Left lung (tissue), 10 donors: ENCODE results near the gene PLCL1. TPM values are rescaled to one million over a fixed set of nuclear protein-coding genes. Genes with fewer than 3 reads are reported as not detected.

ENCODE experiments used
- ATAC-seq: fragments of 200-7000 bp; cut with Tn5 transposase; one replicate; pipeline ENCODE4 v1.9.1; 2020; ENCODE audit warnings: moderate library complexity
- DNase-seq, 4 donors: peaks; one replicate each; pipeline ENCODE4 v3.0.0-alpha.2; 2013 to 2020
- H3K27ac ChIP-seq, 2 donors: fragments of 200-600 bp; sonication (generic) in 1 of 2; one replicate each; pipeline versions ENCODE4 v1.5.0 to v1.8.0; 2020 to 2021
- H3K27me3 ChIP-seq, 2 donors: fragments of 200-600 bp; sonication (generic) in 1 of 2; one replicate each; pipeline versions ENCODE4 v1.5.0 to v1.8.0; 2020 to 2021
- H3K36me3 ChIP-seq, 2 donors: fragments of 200-600 bp; sonication (generic) in 1 of 2; one replicate each; pipeline versions ENCODE4 v1.5.0 to v1.8.0; 2020 to 2021
- H3K4me1 ChIP-seq, 2 donors: fragments of 200-600 bp; one replicate each; pipeline ENCODE4 v1.8.0; 2021
- H3K4me3 ChIP-seq, 2 donors: fragments of 200-600 bp; sonication (generic) in 1 of 2; one replicate each; pipeline versions ENCODE4 v1.5.0 to v1.8.0; 2020 to 2021; ENCODE audit warnings: mild to moderate bottlenecking in 1 of 2
- H3K9me3 ChIP-seq, 2 donors: fragments of 200-600 bp; sonication (generic) in 1 of 2; one replicate each; pipeline versions ENCODE4 v1.5.0 to v1.8.0; 2020 to 2021
- intact Hi-C, 2 donors: fragments of 100-400 bp; cut with DNase I; formaldehyde crosslinking; loops; one replicate each; pipeline versions ENCODE4 v1.11.2 to v1.14.2; 2022
- polyA plus RNA-seq, 6 donors: library from polyadenylated mRNA; unstranded; fragments of 120-200 nt; gene quantifications; one replicate each; pipeline ENCODE4 v1.2.1, GENCODE V29; 2013; ENCODE audit not compliant: insufficient read length in 6 of 6
- total RNA-seq, 2 donors: library from RNA; stranded (reverse); fragmentation: NEBNext Ultra II Directional; extraction: Animal tissue kit (Norgen Biotek cat#: 25700); gene quantifications; one replicate each; pipeline ENCODE4 v1.2.1, GENCODE V29; 2021
- TF ChIP-seq, protein P1 (sequence below), 2 donors: fragments of 200-600 bp; sonication (generic) in 1 of 2; IDR thresholded peaks; one replicate each; pipeline versions ENCODE4 v1.5.0 to v1.8.0; 2021; ENCODE audit warnings: antibody characterized with exemption in 2 of 2
- donor health status: DM: no; HTN: yes; CAD: no.
- donor health status: DM: no; HTN: no; CAD: no.

Gene PLCL1
- total and polyA plus RNA-seq, 8 donors: 3.4 to 15.3 (median 10.3) TPM

DNA sequence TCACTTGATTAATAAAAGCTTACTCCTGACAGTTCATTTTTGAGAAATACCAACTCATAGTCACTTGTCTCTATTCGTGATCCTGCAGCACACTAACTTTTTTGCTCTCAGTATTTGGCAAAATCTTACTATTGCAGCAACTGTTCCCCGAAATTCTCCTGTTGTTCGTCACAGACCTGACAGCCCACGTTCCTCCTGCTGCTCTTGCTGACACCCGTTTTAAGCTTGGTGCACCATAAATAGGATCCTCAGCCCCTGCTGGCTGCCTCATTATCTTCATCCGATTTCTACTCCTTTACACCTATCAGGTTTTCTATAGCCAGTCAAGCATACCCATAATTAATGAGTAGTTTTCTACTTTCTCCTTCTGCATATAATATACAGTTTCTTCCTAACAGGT lies 368.8 kb downstream of the PLCL1 start:
- Histone ChIP-seq H3K4me3 (no peak overlapping the region), H3K27ac (no peak overlapping the region), H3K4me1 (no peaks in the 10 kb centered on the region), H3K36me3 (no peaks in the 10 kb centered on the region), H3K9me3 (peaks cover 0 to 13% of the 10 kb centered on the region in 2 donors), H3K27me3 (no peaks in the 10 kb centered on the region)
- ATAC-seq: no peak
- TF ChIP-seq, protein P1, sequence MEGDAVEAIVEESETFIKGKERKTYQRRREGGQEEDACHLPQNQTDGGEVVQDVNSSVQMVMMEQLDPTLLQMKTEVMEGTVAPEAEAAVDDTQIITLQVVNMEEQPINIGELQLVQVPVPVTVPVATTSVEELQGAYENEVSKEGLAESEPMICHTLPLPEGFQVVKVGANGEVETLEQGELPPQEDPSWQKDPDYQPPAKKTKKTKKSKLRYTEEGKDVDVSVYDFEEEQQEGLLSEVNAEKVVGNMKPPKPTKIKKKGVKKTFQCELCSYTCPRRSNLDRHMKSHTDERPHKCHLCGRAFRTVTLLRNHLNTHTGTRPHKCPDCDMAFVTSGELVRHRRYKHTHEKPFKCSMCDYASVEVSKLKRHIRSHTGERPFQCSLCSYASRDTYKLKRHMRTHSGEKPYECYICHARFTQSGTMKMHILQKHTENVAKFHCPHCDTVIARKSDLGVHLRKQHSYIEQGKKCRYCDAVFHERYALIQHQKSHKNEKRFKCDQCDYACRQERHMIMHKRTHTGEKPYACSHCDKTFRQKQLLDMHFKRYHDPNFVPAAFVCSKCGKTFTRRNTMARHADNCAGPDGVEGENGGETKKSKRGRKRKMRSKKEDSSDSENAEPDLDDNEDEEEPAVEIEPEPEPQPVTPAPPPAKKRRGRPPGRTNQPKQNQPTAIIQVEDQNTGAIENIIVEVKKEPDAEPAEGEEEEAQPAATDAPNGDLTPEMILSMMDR (IDR thresholded peaks at IDR 0.05): no peak
- intact Hi-C loops: no loop called here
- no peak for DNase-seq

DNA sequence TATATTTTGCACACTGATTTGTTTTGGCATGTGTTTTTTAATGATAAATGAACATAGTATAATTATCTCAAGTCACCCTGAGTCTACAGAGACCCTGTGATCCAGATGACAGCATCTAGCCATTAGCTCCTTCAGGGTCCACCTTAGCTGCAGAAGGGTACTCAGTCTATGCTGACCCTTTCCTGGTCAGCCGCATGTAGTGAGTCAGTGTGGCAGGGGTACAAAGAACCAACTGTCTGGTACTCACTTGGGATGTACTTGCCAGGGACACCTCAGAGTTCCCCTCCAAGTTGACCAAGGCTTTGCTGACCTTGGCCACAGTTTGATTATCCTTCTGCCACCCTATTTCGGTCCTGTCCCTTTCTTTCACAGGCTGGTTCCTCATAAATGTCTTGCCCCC lies 369.5 kb downstream of the PLCL1 start:
- Histone ChIP-seq H3K4me3 (no peak overlapping the region), H3K27me3 (no peaks in the 10 kb centered on the region), H3K36me3 (no peaks in the 10 kb centered on the region), H3K9me3 (peaks cover 0 to 15% of the 10 kb centered on the region in 2 donors), H3K27ac (no peak overlapping the region), H3K4me1 (no peaks in the 10 kb centered on the region)
- ATAC-seq (no peak), DNase-seq (no peak)
- TF ChIP-seq, protein P1 (IDR thresholded peaks at IDR 0.05): no peak
- intact Hi-C loops: no loop called here

DNA sequence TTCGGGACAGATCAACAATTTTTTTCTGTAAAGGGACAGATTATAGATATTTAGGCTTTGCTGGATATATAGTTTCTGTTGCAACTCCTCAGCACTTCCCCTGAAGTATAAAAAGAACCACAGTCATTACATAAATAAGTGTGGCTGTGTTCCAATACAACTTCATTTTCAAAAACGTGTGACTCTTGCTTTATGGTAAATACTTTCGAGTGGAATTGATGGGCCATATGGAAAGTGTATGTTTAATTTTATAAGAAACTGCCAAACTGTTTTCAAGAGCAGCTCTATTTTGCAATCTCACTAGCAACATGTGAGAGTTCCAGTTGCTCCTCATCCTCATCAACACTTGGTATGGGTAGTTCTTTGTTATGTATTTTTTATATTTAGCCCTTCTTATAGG lies 370.9 kb downstream of the PLCL1 start:
- DNase-seq (no peak), ATAC-seq (no peak)
- Histone ChIP-seq H3K36me3 (no peaks in the 10 kb centered on the region), H3K27me3 (no peaks in the 10 kb centered on the region), H3K4me3 (no peak overlapping the region), H3K4me1 (no peaks in the 10 kb centered on the region), H3K9me3 (peaks cover 0 to 24% of the 10 kb centered on the region in 2 donors), H3K27ac (no peak overlapping the region)
- intact Hi-C loops: no loop called here
- TF ChIP-seq, protein P1 (IDR thresholded peaks at IDR 0.05): no peak

DNA sequence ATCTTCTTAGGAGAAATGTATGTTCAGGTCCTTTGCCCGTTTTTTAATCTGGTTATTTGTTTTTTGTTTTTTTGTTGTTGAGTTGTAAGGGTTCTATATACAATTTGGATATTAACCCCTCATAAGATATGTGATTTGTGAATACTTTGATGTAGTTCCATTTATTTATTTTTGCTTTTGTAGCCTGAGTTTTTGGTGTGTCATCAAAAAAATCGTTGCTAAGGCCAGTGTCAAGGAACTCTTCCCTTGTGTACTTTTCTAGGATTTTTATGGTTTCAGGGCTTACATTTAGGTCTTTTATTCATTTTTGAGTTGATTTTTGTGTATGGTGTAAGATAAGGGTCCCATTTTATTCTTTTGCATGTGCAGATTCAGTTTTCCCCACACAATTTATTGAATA lies 372.6 kb downstream of the PLCL1 start:
- Histone ChIP-seq H3K27ac (no peak overlapping the region), H3K27me3 (no peaks in the 10 kb centered on the region), H3K36me3 (no peaks in the 10 kb centered on the region), H3K4me3 (no peak overlapping the region), H3K4me1 (no peaks in the 10 kb centered on the region), H3K9me3 (peaks cover 0 to 24% of the 10 kb centered on the region in 2 donors)
- TF ChIP-seq, protein P1 (IDR thresholded peaks at IDR 0.05): no peak
- ATAC-seq (no peak), DNase-seq (no peak)
- intact Hi-C loops: no loop called here

DNA sequence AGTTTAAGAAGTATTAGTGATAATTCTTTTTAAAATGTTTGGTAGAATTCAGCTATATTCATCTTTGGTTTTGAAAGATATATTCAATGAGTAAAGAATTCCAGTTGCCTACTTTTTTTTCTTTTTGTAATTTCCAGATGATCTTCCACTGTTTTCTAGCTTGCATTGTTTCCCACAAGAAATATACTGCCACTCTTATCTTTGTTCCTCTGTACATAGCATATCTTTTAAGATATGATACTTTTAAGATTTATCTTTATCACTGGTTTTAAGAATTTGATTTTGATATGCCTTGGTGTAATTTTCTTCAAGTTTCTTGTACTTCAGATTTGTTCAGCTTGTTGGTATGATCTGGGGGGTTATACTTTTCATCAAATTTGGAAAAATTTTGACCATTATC lies 374.4 kb downstream of the PLCL1 start:
- DNase-seq (no peak), ATAC-seq (no peak)
- TF ChIP-seq, protein P1 (IDR thresholded peaks at IDR 0.05): no peak
- peaks cover 0 to 24% of the 10 kb centered on the region in 2 donors for H3K9me3 ChIP-seq
- H3K4me1 ChIP-seq: no peaks in the 10 kb centered on the region
- H3K27me3 ChIP-seq: no peaks in the 10 kb centered on the region
- no peaks in the 10 kb centered on the region for H3K36me3 ChIP-seq
- H3K4me3 ChIP-seq: no peak overlapping the region
- no peak overlapping the region for H3K27ac ChIP-seq
- intact Hi-C loops: no loop called here
